Right atrium auricular region (tissue), 2 donors: ENCODE results near the gene TGFBI. TPM values are rescaled to one million over a fixed set of nuclear protein-coding genes. Genes with fewer than 3 reads are reported as not detected.

Experiments used
- DNase-seq: peaks from one replicate; pipeline ENCODE4 v3.0.0-alpha.2; 2019; ENCODE audit warnings: low spot score
- H3K27ac ChIP-seq, 2 donors: fragments of 200-600 bp; sonication (generic); 1 replicate in 1 of 2; 2 replicates in 1 of 2; pipeline ENCODE4 v1.5.1; 2016 to 2019
- H3K27me3 ChIP-seq, 2 donors: fragments of 200-600 bp; sonication (generic); one replicate each; pipeline versions ENCODE4 v1.5.1 to v1.6.0; 2017 to 2019
- H3K36me3 ChIP-seq: fragments of 200-600 bp; sonication (generic); one replicate; pipeline ENCODE4 v1.5.1; 2016
- H3K4me1 ChIP-seq, 2 donors: fragments of 200-600 bp; sonication (generic); one replicate each; pipeline versions ENCODE4 v1.5.1 to v1.6.0; 2017 to 2019
- H3K4me3 ChIP-seq, 2 donors: fragments of 200-600 bp; sonication (generic); 1 replicate in 1 of 2; 2 replicates in 1 of 2; pipeline ENCODE4 v1.5.1; 2017 to 2019; ENCODE audit warnings: mild to moderate bottlenecking in 1 of 2, moderate library complexity in 1 of 2
- H3K9me3 ChIP-seq, 2 donors: fragments of 200-600 bp; sonication (generic); one replicate each; pipeline ENCODE4 v1.5.1; 2019
- CTCF ChIP-seq, 2 donors: fragments of 200-600 bp; sonication (generic); IDR thresholded peaks; one replicate each; pipeline ENCODE4 v1.5.1; 2019; ENCODE audit warnings: antibody characterized with exemption in 2 of 2
- total RNA-seq, 2 donors: library from RNA; depleted of rRNA; stranded (reverse); fragments of >200 nt; gene quantifications; one replicate each; pipeline ENCODE4 v1.1.0, GENCODE V29; 2016

TGFBI gene
- total RNA-seq, 2 donors from 2014 or later = 30.4 to 65.0 TPM

- Histone ChIP-seq H3K4me3 (no peak overlapping the region), H3K36me3 (no peaks in the 10 kb centered on the region), H3K27ac (no peak overlapping the region), H3K9me3 (no peaks in the 10 kb centered on the region), H3K27me3 (no peaks in the 10 kb centered on the region), H3K4me1 (peaks cover 0 to 58% of the 10 kb centered on the region in 2 donors)
- no peak for DNase-seq
- TF ChIP-seq CTCF (IDR thresholded peaks at IDR 0.05) = no peak
These were observed 12.7 kb upstream of the TGFBI start for GRCh38 chr5:136015966-136016650.

GRCh38 chr5:136016945-136017530 is 11.8 kb upstream of the TGFBI start:
- no peak for TF ChIP-seq CTCF (IDR thresholded peaks at IDR 0.05)
- peaks cover 0 to 51% of the 10 kb centered on the region in 2 donors for H3K4me1 ChIP-seq
- DNase-seq = no peak
- H3K27ac ChIP-seq = no peak overlapping the region
- no peaks in the 10 kb centered on the region for H3K9me3 ChIP-seq
- no peaks in the 10 kb centered on the region for H3K36me3 ChIP-seq
- H3K27me3 ChIP-seq = no peaks in the 10 kb centered on the region
- H3K4me3 ChIP-seq = no peak overlapping the region

GRCh38 chr5:136018814-136019783 is 9.7 kb upstream of the TGFBI start:
- Histone ChIP-seq H3K9me3 (no peaks in the 10 kb centered on the region), H3K27ac (peak overlapping the region; percentile 19 to 24), H3K4me3 (no peak overlapping the region), H3K4me1 (peaks cover 0 to 42% of the 10 kb centered on the region in 2 donors), H3K36me3 (no peaks in the 10 kb centered on the region), H3K27me3 (no peaks in the 10 kb centered on the region)
- no peak for TF ChIP-seq CTCF (IDR thresholded peaks at IDR 0.05)
- DNase-seq = no peak

GRCh38 chr5:136020001-136020382 is 8.8 kb upstream of the TGFBI start:
- TF ChIP-seq CTCF (IDR thresholded peaks at IDR 0.05) = no peak
- H3K9me3 ChIP-seq = no peaks in the 10 kb centered on the region
- H3K4me3 ChIP-seq = no peak overlapping the region
- H3K27ac ChIP-seq = peak overlapping the region; percentile 14 to 24
- H3K36me3 ChIP-seq = no peaks in the 10 kb centered on the region
- no peaks in the 10 kb centered on the region for H3K27me3 ChIP-seq
- DNase-seq = no peak
- peaks cover 0 to 43% of the 10 kb centered on the region in 2 donors for H3K4me1 ChIP-seq

- no peaks in the 10 kb centered on the region for H3K36me3 ChIP-seq
- no peak overlapping the region for H3K4me3 ChIP-seq
- no peak for DNase-seq
- no peaks in the 10 kb centered on the region for H3K9me3 ChIP-seq
- no peaks in the 10 kb centered on the region for H3K27me3 ChIP-seq
- H3K27ac ChIP-seq = peak overlapping the region in 1 of 2 donors; percentile 24
- H3K4me1 ChIP-seq = peaks cover 0 to 43% of the 10 kb centered on the region in 2 donors
- no peak for TF ChIP-seq CTCF (IDR thresholded peaks at IDR 0.05)
These were observed 8.3 kb upstream of the TGFBI start for GRCh38 chr5:136020383-136021015.
